ENCODE measurements around the gene SPPL3.

DNA sequence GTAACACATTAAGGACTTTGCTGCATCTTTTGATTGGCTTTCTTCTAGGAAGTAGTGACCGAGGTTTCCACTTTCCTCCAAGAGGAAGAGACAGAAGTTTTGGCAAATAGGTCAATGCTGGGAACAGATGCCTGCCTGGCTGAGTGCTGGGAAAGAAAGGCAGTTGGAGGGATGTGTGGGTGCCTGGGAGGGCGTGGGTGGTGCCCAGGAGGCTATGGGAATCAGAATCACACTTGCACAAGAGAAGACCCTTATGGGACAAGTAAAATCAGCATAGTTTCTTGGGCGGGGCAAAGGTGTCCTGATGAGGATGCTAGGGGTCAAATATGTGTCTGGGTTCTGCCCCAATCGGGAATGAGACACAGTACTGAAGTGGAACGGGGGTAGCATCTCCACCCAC, 179.4 kb downstream of the SPPL3 start:
- TF ChIP-seq, protein P1, sequence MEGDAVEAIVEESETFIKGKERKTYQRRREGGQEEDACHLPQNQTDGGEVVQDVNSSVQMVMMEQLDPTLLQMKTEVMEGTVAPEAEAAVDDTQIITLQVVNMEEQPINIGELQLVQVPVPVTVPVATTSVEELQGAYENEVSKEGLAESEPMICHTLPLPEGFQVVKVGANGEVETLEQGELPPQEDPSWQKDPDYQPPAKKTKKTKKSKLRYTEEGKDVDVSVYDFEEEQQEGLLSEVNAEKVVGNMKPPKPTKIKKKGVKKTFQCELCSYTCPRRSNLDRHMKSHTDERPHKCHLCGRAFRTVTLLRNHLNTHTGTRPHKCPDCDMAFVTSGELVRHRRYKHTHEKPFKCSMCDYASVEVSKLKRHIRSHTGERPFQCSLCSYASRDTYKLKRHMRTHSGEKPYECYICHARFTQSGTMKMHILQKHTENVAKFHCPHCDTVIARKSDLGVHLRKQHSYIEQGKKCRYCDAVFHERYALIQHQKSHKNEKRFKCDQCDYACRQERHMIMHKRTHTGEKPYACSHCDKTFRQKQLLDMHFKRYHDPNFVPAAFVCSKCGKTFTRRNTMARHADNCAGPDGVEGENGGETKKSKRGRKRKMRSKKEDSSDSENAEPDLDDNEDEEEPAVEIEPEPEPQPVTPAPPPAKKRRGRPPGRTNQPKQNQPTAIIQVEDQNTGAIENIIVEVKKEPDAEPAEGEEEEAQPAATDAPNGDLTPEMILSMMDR (conservative IDR thresholded peaks at IDR 0.05), result no peak
- no peak for TF ChIP-seq ZFX (IDR thresholded peaks at IDR 0.05)

Measured in C4-2B (cell line).